T-cell (primary cell): Measurements from ENCODE around the gene DENND4A. TPM values are rescaled to one million over a fixed set of nuclear protein-coding genes. Genes with fewer than 3 reads are reported as not detected.
"Not testable (repeated sequence)": the region's sequence is repeated elsewhere in the genome, so short reads cannot be mapped to it uniquely, and the experiment has no call there.

Source experiments
- ATAC-seq, 4 experiments: fragments of 200-7000 bp in 3 of 4; fragments of 150-1000 bp in 1 of 4; cut with Tn5 transposase; replicated peaks in 1 of 4; 1 replicate in 3 of 4; 2 replicates in 1 of 4; pipeline ENCODE4 v1.10.0; 2021; ENCODE audit warnings: moderate library complexity in 3 of 4, mild to moderate bottlenecking in 2 of 4, moderate number of reproducible peaks in 1 of 4
- CTCF ChIA-PET, 2 donors: fragments of 300-600 bp; sonication (Branson Sonifier 250); formaldehyde crosslinking; loops; one replicate each; lab custom pipeline; 2022; ENCODE audit warnings: antibody characterized with exemption in 2 of 2; lab: Charles Lee
- POLR2A ChIA-PET, 2 donors: fragments of 300-600 bp; sonication (Branson Sonifier 250); formaldehyde crosslinking; loops; one replicate each; lab custom pipeline; 2022; ENCODE audit warnings: antibody characterized with exemption in 2 of 2; lab: Charles Lee
- DNase-seq, 35 experiments: peaks; one replicate each; pipeline versions ENCODE4 v3.0.0 to v3.0.0-alpha.2; 2013 to 2023
- H3K27ac ChIP-seq: one replicate; pipeline ENCODE4 v1.5.1; 2013; ENCODE audit warnings: low read length
- H3K27me3 ChIP-seq, 2 experiments: replicated peaks in 1 of 2; 1 replicate in 1 of 2; 2 replicates in 1 of 2; pipeline versions ENCODE4 v1.6.1 to v1.7.0; 2013; ENCODE audit warnings: low read length in 1 of 2, mixed read lengths in 1 of 2; ENCODE audit not compliant: control insufficient read depth in 2 of 2, insufficient read depth in 2 of 2; ENCODE audit errors: extremely low read depth in 1 of 2
- H3K36me3 ChIP-seq, 2 donors: 1 replicate in 1 of 2; 2 replicates in 1 of 2; pipeline versions ENCODE4 v1.6.1 to v1.7.0; 2013; ENCODE audit warnings: low read length in 1 of 2; ENCODE audit not compliant: control insufficient read depth in 2 of 2, insufficient read depth in 1 of 2; ENCODE audit errors: extremely low read depth in 1 of 2
- H3K4me1 ChIP-seq, 2 experiments: 1 replicate in 1 of 2; 2 replicates in 1 of 2; pipeline versions ENCODE4 v1.6.1 to v1.7.0; 2013; ENCODE audit warnings: low read length in 2 of 2, mixed read lengths in 1 of 2; ENCODE audit not compliant: insufficient read depth in 2 of 2, control insufficient read depth in 1 of 2; ENCODE audit errors: extremely low read depth in 1 of 2
- H3K4me3 ChIP-seq, 2 donors: 1 replicate in 1 of 2; 2 replicates in 1 of 2; pipeline versions ENCODE4 v1.5.1 to v1.7.0; 2013; ENCODE audit warnings: mild to moderate bottlenecking in 2 of 2, low read length in 1 of 2, moderate library complexity in 1 of 2; ENCODE audit not compliant: control insufficient read depth in 1 of 2; ENCODE audit errors: extremely low read depth in 1 of 2
- H3K9me3 ChIP-seq: 2 replicates; pipeline ENCODE4 v1.7.0; 2013
- H3K27ac Mint-ChIP-seq, 2 donors: one replicate each; pipeline ENCODE4 v1.8.0; 2020 to 2021; ENCODE audit warnings: mild to moderate bottlenecking in 2 of 2, mixed read lengths in 2 of 2
- H3K27me3 Mint-ChIP-seq, 2 donors: one replicate each; pipeline ENCODE4 v1.8.0; 2021 to 2022; ENCODE audit warnings: mixed read lengths in 2 of 2
- H3K36me3 Mint-ChIP-seq: one replicate; pipeline ENCODE4 v1.8.0; 2021; ENCODE audit warnings: mixed read lengths
- H3K4me1 Mint-ChIP-seq, 3 donors: one replicate each; pipeline ENCODE4 v1.8.0; 2020 to 2022; ENCODE audit warnings: mixed read lengths in 3 of 3, mild to moderate bottlenecking in 1 of 3
- H3K4me3 Mint-ChIP-seq, 3 donors: one replicate each; pipeline ENCODE4 v1.8.0; 2020 to 2022; ENCODE audit warnings: mild to moderate bottlenecking in 3 of 3, mixed read lengths in 3 of 3, moderate library complexity in 3 of 3
- H3K9me3 Mint-ChIP-seq, 3 donors: one replicate each; pipeline ENCODE4 v1.8.0; 2020 to 2022; ENCODE audit warnings: mixed read lengths in 3 of 3
- WGBS: methylation state at CpG from one replicate; pipeline ENCODE4 v1.1.5; 2013; ENCODE audit warnings: missing lambda C conversion rate; ENCODE audit not compliant: insufficient coverage; 5-methylcytosine and 5-hydroxymethylcytosine counted together
- total RNA-seq, 35 experiments: library from RNA in 6 of 35; stranded (reverse) in 6 of 35; fragments of 120-200 nt in 1 of 35; gene quantifications; one replicate each; pipeline versions ENCODE4 v1.2.1 to v1.2.4 and lab custom pipeline; 2013 to 2026

Gene DENND4A
- total RNA-seq, 5 donors from 2014 or later (not counting 1 experiment from before 2014, with no cell fraction given) = 49.7 to 76.3 (median 57.1) TPM

GRCh38 chr15:65615887-65616286 is 176.2 kb downstream of the DENND4A start:
- H3K4me3 ChIP-seq, H3K9me3 ChIP-seq, POLR2A ChIA-PET, ATAC-seq, H3K36me3 ChIP-seq, H3K9me3 Mint-ChIP-seq, CTCF ChIA-PET, H3K27ac ChIP-seq, H3K27ac Mint-ChIP-seq, H3K36me3 Mint-ChIP-seq, H3K27me3 ChIP-seq, DNase-seq, H3K27me3 Mint-ChIP-seq, H3K4me3 Mint-ChIP-seq: not testable (repeated sequence)
- H3K4me1 Mint-ChIP-seq = peaks cover 16 to 22% (median 21%) of the 10 kb centered on the region in 3 donors
- no CpG with 5 or more reads among the region's 1 CpG for WGBS
- peaks cover 6 to 18% of the 10 kb centered on the region in 2 experiments for H3K4me1 ChIP-seq

- H3K27ac ChIP-seq = no peak overlapping the region
- H3K4me1 Mint-ChIP-seq = peaks cover 30 to 39% (median 38%) of the 10 kb centered on the region in 3 donors
Measured at GRCh38 chr15:65612949-65613744, 178.9 kb downstream of the DENND4A start.

GRCh38 chr15:65612616-65612946 is 179.5 kb downstream of the DENND4A start:
- Mint-ChIP-seq H3K36me3 (no peaks in the 10 kb centered on the region), H3K4me3 (peak overlapping the region; percentile 36 to 99 (median 94)), H3K4me1 (peaks cover 35 to 44% (median 43%) of the 10 kb centered on the region in 3 donors), H3K9me3 (no peaks in the 10 kb centered on the region), H3K27ac (peak overlapping the region; percentile 98), H3K27me3 (no peaks in the 10 kb centered on the region)
- no CpG with 5 or more reads among the region's 2 CpGs for WGBS
- no peaks in the 10 kb centered on the region for H3K36me3 ChIP-seq
- no peaks in the 10 kb centered on the region for H3K9me3 ChIP-seq
- peak overlapping the region; percentile 94 for H3K27ac ChIP-seq
- ATAC-seq (no peak), DNase-seq (peak in 1 of 35 experiments; percentile 6)
- ChIA-PET CTCF (no interaction called here), POLR2A (interaction anchor here in 1 of 2 donors (0.6 kb wide), 1 partner anchor 594 kb away, joined by 3 read pairs; no protein-coding TSS in a partner anchor)
- H3K4me1 ChIP-seq = peaks cover 6 to 30% of the 10 kb centered on the region in 2 experiments
- no peak overlapping the region for H3K4me3 ChIP-seq
- H3K27me3 ChIP-seq = no peaks in the 10 kb centered on the region

More at GRCh38 chr15:65612949-65613744, 178.9 kb downstream of the DENND4A start:
- Histone ChIP-seq H3K4me1 (peaks cover 6 to 30% of the 10 kb centered on the region in 2 experiments), H3K27me3 (no peaks in the 10 kb centered on the region), H3K36me3 (no peaks in the 10 kb centered on the region), H3K9me3 (no peaks in the 10 kb centered on the region), H3K4me3 (no peak overlapping the region)
- ATAC-seq = no peak
- DNase-seq = no peak
- no peak overlapping the region for H3K4me3 Mint-ChIP-seq
- WGBS = 92% methylated on average over 2 of the region's 6 CpGs
- no peaks in the 10 kb centered on the region for H3K27me3 Mint-ChIP-seq
- ChIA-PET CTCF (no interaction called here), POLR2A (no interaction called here)
- no peaks in the 10 kb centered on the region for H3K36me3 Mint-ChIP-seq
- peak overlapping the region in 1 of 2 donors; percentile 3 for H3K27ac Mint-ChIP-seq
- H3K9me3 Mint-ChIP-seq = no peaks in the 10 kb centered on the region

- H3K4me3 ChIP-seq = peak overlapping the region; percentile 79 to 94
- ATAC-seq (no peak), DNase-seq (peak in 2 of 35 experiments; percentile 1 to 18)
- no peaks in the 10 kb centered on the region for H3K36me3 ChIP-seq
- peak overlapping the region; percentile 98 for H3K27ac Mint-ChIP-seq
- no peaks in the 10 kb centered on the region for H3K9me3 ChIP-seq
- no peaks in the 10 kb centered on the region for H3K27me3 ChIP-seq
- CTCF ChIA-PET = no interaction called here
- H3K36me3 Mint-ChIP-seq = no peaks in the 10 kb centered on the region
- H3K27ac ChIP-seq = peak overlapping the region; percentile 94
- peaks cover 6 to 30% of the 10 kb centered on the region in 2 experiments for H3K4me1 ChIP-seq
- no peaks in the 10 kb centered on the region for H3K27me3 Mint-ChIP-seq
- POLR2A ChIA-PET = interaction anchor here in 1 of 2 donors (0.6 kb wide), 1 partner anchor 594 kb away, joined by 3 read pairs; no protein-coding TSS in a partner anchor
- peak overlapping the region; percentile 94 to 99 (median 95) for H3K4me3 Mint-ChIP-seq
- peaks cover 40 to 47% (median 46%) of the 10 kb centered on the region in 3 donors for H3K4me1 Mint-ChIP-seq
- H3K9me3 Mint-ChIP-seq = no peaks in the 10 kb centered on the region
- 75% methylated on average over 2 of the region's 5 CpGs for WGBS
Measured at GRCh38 chr15:65611888-65612615, 180.0 kb downstream of the DENND4A start.

- ATAC-seq (peak; percentile 96 to 97 (median 96)), DNase-seq (peak; percentile 75 to 94 (median 85))
- POLR2A ChIA-PET = interaction anchor here (0.6 kb wide), 4 partner anchors 12 to 1062 kb away, joined by 3 to 10 read pairs (median 4); partner anchors contain the start of gene ZWILCH (in 1 of the 2)
- Histone ChIP-seq H3K4me3 (peak within 1 kb of the TSS; percentile 79 to 94), H3K27me3 (no peaks in the 10 kb centered on the region), H3K4me1 (peaks cover 6 to 30% of the 10 kb centered on the region in 2 experiments), H3K36me3 (no peaks in the 10 kb centered on the region), H3K9me3 (no peaks in the 10 kb centered on the region), H3K27ac (peak within 1 kb of the TSS; percentile 94)
- WGBS = under 1% methylated on average over 61 of the region's 64 CpGs
- Mint-ChIP-seq H3K27me3 (no peaks in the 10 kb centered on the region), H3K9me3 (no peaks in the 10 kb centered on the region), H3K27ac (peak within 1 kb of the TSS; percentile 98), H3K4me1 (peaks cover 40 to 47% (median 47%) of the 10 kb centered on the region in 3 donors), H3K4me3 (peak within 1 kb of the TSS; percentile 94 to 99 (median 95)), H3K36me3 (peaks cover 3% of the 10 kb centered on the region)
- CTCF ChIA-PET = interaction anchor here in 1 of 2 donors (0.7 to 1.6 kb wide), 3 partner anchors 33 to 259 kb away, joined by 3 to 11 read pairs (median 3); partner anchors contain the start of gene RAB11A
Measured at GRCh38 chr15:65610871-65611718, 181.0 kb downstream of the DENND4A start, which contains the start of gene INTS14. Gene INTS14, minus strand, starts transcription at chr15:65611131. Its CDS starts 3,751 bp downstream, at chr15:65607380.
